HG03039 (cell line): ENCODE data around the gene COG4.
"Not testable (repeated sequence)": the region's sequence is repeated elsewhere in the genome, so short reads cannot be mapped to it uniquely, and the experiment has no call there.

ENCODE experiments used
- ATAC-seq: cut with Tn5 transposase; IDR thresholded peaks from one replicate; pipeline ENCODE4 v1.9.1; 2021; ENCODE audit warnings: mild to moderate bottlenecking, moderate library complexity; ENCODE audit not compliant: unreplicated experiment

The COG4 gene

GRCh38 chr16:70523076-70523742 lies at the start of gene COG4:
COG4 (minus strand) TSS chr16:70523554; CDS start chr16:70523543, 11 bp downstream.
- peak; percentile 56 for ATAC-seq

- ATAC-seq = no peak
Measured at GRCh38 chr16:70572926-70573270, 49.5 kb upstream of the COG4 start.

- ATAC-seq = no peak
Measured at GRCh38 chr16:70572050-70572925, 48.9 kb upstream of the COG4 start.

DNA sequence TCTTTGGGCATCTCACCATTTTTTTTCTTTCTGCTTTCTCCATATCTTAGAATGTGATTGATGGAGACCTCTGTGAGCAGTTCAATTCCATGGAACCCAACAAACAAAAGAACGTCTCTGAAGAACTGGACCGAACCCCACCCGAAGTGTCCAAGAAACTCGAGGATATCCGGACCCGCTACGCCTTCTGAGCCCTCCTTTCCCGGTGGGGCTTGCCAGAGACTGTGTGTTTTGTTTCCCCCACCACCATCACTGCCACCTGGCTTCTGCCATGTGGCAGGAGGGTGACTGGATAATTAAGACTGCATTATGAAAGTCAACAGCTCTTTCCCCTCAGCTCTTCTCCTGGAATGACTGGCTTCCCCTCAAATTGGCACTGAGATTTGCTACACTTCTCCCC lies 48.3 kb upstream of the COG4 start:
- no peak for ATAC-seq

DNA sequence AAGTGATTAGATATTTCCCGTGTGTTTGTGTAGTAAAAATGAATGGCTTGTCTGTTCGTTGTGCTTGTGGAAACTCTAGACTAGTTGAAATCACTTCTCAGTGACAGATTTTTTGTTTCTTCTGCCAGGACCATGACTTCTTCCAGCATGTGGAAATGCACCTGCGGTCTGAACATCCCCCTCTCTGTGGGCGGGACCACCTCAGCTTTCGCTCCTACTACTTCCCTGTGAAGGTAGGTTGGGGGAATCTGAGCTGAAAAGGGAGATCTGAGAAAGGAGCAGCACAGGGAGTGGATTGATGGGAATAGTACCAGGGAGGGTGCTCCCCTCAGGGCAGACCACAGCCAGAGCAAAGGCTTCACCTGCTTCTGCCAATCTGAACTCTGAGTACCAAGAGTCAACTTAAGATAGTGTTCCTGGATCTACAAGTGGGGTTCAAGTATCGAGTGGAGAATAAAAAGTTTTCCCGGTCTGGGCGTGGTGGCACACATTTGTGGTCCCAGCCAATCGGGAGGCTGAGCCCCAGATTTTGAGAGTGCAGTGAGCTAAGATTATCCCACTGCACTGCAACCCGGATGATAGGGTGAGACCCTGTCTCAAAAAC lies 47.7 kb upstream of the COG4 start:
- ATAC-seq = no peak

DNA sequence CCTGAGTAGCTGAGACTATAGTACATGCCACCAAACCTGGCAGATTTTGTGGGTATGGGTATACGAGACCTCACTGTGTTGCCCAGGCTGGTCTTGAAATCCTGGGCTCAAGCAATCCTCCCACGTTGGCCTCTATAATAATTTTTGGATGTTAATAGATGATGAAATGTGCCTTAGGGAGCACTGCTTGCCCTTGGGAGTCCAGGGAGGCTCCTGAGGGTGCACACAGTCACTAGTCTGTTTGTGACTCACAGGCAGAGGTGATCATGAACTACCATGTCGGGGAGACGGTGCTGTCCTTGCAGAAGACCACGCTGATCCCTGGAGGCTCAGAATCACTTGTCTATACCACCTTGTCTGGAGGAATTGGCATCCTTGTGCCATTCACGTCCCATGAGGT lies 46.4 kb upstream of the COG4 start:
- no peak for ATAC-seq

- no peak for ATAC-seq
Measured at GRCh38 chr16:70568601-70569237, 45.4 kb upstream of the COG4 start.

DNA sequence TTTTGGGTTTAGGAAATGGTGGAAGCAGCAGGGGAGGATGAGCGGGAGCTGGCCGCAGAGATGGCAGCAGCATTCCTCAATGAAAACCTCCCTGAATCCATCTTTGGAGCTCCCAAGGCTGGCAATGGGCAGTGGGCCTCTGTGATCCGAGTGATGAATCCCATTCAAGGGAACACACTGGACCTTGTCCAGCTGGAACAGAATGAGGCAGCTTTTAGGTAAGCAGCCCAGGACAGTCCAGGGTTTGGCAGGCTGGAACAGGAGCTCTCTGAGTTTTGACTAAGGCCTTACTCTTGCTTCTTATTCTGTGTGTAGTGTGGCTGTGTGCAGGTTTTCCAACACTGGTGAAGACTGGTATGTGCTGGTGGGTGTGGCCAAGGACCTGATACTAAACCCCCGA lies 41.7 kb upstream of the COG4 start:
- ATAC-seq = no peak

- ATAC-seq = no peak
Measured at GRCh38 chr16:70563636-70564035, 40.3 kb upstream of the COG4 start.

- ATAC-seq = no peak
Measured at GRCh38 chr16:70561623-70562022, 38.3 kb upstream of the COG4 start.

- ATAC-seq = no peak
Measured at GRCh38 chr16:70556063-70556462, 32.7 kb upstream of the COG4 start.

- ATAC-seq = no peak
Measured at GRCh38 chr16:70553645-70554044, 30.3 kb upstream of the COG4 start.

- no peak for ATAC-seq
Measured at GRCh38 chr16:70552675-70553074, 29.3 kb upstream of the COG4 start.

DNA sequence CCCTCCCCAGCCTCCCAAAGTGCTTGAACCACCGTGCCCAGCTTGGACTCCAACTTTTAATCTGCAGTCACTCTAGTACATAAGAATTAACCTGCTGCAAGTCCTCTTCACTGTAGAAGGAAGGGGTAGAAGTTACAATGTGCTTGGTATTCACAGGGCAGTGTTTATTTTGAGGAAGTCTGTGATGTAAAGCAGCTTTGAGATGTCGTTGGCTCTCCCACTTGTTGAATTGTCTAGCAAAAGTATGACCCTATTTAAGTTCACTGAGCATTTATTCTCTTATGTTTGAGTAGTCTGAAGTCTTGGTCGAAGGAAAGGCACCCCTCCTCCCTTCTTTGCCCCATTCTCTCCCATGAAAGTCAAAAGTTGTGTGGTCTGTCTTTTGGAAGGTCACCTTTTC lies 28.4 kb upstream of the COG4 start:
- no peak for ATAC-seq

DNA sequence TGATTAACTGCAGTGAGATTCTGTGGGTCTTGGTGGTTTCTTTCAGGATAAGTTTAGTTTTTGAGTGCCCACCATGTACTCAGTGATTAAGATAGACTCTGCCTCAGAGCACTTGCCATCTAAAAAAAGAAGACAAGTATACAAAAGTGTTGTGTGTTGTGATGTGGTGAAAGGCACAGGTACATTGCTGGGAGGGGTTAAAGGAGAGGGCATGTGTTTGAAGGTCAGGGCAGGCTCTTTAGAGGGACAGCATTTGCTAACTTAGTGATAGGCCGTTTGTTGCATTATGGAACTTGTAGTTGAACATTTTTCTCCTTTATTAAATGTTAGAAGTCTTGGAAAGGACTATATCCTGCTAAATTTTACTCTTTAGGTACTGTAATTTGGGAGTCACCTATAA lies 26.7 kb upstream of the COG4 start:
- no peak for ATAC-seq

- no peak for ATAC-seq
Measured at GRCh38 chr16:70548936-70549335, 25.6 kb upstream of the COG4 start.

DNA sequence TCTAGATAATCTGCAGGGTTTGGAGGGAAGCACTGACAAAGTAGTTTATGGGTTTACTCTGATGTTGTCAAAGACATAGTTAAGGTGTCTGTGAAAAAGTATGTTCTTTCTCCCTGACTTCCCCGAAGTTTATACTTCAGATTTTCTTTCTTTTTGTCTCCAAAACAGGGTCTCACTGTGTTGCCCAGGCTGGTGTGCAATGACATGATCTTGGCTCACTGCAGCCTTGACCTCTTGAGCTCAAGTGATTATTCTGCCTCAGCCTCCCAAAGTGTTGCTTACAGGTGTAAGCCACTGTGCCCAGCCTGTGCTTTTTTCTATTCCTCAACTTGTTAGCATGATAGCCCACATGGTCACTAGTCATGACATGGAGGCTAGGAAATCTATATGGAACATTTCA lies 21.2 kb upstream of the COG4 start:
- no peak for ATAC-seq

DNA sequence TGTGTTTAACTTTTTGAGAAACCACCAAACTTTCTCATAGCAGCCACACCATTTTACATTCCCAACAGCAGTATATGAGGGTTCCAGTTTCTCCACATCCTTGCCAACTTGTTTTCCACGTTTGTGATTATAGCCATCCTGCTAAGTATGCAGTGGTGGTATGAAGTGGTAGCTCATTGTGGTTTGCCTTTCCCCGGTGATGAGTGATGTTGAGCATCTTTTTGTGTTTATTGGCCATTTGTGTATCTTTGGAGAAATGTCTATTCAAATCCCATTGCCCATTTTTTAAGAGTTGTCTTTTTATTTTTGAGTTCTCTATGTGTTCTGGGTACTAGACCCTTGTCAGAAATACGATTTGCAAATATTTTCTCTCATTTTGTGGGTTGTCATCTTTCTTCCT lies 17.6 kb upstream of the COG4 start:
- ATAC-seq = no peak

DNA sequence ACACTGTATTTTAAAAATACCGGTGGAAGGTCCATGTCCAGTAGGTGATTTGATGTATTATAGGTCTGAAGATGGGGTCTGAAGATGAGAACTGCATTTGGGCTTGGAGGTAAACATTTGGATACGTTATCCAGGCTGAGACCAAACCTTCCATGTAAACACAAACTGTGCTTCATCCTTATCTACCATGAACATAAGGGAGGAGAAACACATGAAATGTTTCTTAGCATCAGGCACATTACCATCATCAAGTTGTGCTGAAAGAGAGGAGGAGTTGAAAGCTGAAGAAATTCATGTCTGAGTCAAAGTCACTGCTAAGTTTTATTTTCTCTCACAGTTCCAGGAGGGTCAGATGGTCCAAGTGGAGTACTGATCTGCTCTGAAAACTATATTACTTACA lies 11.6 kb upstream of the COG4 start:
- no peak for ATAC-seq

DNA sequence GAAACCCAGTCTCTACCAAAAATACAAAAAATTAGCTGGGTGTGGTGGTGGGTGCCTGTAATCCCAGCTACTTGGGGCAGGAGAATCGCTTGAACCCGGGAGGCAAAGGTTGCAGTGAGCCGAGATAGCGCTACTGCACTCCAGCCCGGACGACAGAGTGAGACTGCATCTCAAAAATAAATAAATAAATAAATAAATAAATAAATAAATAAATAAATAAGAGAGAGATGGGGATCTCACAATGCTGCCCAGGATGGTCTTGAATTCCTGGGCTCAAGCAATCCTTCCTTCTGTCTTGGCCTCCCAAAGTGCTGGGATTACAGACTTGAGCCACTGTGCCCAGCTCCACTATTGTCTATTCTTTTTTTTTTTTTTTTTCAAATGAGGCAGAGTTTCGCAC lies 6.6 kb upstream of the COG4 start:
- ATAC-seq = not testable (repeated sequence)

- no peak for ATAC-seq
Measured at GRCh38 chr16:70529051-70529777, 5.9 kb upstream of the COG4 start.
